ENCODE results near the gene PROM1.

DNA sequence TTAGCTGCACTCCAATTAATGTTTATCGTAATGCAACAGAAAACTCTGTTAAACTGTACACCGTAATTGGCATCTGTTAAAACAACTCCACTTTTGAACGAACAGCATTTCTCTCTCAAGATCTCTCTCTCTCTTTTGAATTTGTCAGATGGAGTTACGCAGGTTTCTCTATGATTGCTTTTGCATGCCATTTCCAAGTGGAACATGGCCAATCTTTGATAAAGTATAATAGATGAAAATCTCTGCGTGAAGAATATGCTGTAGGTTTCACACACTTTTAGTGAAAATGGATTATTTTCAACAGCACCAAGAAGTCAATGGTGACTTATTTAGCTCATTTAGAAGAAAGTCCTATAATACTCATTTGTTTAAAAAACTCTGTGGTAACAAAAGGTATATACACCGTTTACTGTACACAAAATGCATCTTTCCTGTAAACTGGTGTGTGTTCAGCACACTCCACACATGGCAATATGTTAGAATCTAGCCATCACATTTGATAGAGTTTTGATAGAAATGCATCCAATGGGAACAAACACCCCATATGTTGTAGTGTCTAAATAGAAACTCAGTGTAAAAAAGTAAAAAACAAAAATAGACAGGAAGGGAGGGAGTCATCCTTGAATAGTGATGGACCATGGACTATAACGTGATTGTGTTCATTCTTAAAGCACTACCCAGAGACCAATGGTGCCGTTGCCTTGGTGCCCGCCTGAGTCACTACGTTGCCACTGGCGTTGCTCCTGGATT is 115.1 kb downstream of the PROM1 start:
- TF ChIP-seq ZNF830 (tag by site-specific recombination; IDR thresholded peaks at IDR 0.05; ENCODE audit: low read depth) (no peak), ZNF768 (tag by site-specific recombination; IDR thresholded peaks at IDR 0.05) (no peak), ZNF530 (tag by site-specific recombination; IDR thresholded peaks at IDR 0.05; ENCODE audit: low read depth) (no peak), ZNF416 (tag by site-specific recombination; IDR thresholded peaks at IDR 0.05) (no peak), ZFP37 (tag by site-specific recombination; IDR thresholded peaks at IDR 0.05) (no peak)
- TF ChIP-seq, protein P1, sequence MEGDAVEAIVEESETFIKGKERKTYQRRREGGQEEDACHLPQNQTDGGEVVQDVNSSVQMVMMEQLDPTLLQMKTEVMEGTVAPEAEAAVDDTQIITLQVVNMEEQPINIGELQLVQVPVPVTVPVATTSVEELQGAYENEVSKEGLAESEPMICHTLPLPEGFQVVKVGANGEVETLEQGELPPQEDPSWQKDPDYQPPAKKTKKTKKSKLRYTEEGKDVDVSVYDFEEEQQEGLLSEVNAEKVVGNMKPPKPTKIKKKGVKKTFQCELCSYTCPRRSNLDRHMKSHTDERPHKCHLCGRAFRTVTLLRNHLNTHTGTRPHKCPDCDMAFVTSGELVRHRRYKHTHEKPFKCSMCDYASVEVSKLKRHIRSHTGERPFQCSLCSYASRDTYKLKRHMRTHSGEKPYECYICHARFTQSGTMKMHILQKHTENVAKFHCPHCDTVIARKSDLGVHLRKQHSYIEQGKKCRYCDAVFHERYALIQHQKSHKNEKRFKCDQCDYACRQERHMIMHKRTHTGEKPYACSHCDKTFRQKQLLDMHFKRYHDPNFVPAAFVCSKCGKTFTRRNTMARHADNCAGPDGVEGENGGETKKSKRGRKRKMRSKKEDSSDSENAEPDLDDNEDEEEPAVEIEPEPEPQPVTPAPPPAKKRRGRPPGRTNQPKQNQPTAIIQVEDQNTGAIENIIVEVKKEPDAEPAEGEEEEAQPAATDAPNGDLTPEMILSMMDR (tag by site-specific recombination; IDR thresholded peaks at IDR 0.05) = no peak
